SK-N-DZ (cell line): Measurements from ENCODE around the gene ODR4.
"Not testable (repeated sequence)": the region's sequence is repeated elsewhere in the genome, so short reads cannot be mapped to it uniquely, and the experiment has no call there.

Experiments
- DNase-seq: peaks from one replicate; pipeline ENCODE4 v3.0.0-alpha.2; 2015; ENCODE audit warnings: low spot score

Gene ODR4

DNA sequence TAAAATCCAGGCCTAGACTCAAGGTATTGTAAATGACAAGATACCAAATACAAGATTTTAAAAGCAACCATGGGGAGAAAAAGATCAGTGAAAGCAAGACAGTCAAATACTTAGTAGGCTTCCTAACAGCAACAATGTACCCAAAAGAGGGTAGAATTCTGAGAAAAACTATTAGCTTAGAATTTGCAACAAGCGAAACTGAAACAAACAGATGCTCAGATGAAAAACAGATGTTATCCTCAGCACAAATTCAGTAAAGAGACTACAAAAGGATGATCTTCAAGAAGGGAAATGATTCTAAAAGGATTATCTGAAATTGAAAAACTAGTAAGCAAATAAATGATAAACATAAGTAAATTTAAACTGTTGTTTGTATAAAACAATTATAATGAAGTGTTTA, 45.3 kb downstream of the ODR4 start:
- no peak for DNase-seq

DNA sequence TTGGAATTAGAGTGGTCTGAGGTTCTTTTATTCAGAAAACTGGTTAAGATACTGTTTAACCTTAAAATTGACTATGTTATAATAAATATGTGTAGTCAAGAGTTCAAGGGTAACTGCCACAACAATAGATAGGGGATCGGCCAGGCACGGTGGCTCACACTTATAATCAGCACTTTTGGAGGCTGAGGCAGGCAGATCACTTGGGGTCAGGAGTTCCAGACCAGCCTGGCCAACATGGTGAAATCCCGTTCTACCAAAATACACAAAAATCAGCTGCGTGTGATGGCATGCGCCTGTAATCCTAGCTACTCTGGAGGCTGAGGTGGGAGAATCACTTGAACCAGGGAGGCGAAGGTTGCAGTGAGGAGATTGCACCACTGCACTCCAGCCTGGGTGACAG, 45.8 kb downstream of the ODR4 start:
- no peak for DNase-seq

DNA sequence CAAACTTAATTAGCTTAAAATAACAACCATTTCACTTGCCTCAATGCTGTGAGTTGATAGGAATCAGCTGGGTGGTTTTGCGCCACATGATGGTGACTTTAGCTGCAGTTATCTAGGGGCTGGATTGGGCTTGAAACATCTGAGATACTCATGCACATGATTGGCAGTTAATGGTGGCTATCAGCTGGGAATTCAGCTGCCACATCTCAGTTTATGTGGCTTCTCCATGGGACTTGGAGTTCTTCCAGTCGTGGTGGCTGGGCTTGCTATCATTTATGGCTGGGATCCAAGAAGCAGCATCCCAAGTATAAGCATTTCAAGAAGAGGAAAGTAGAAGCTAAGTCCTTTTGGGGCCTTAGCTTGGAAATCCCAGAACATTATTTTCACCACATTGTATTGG, 48.9 kb downstream of the ODR4 start:
- no peak for DNase-seq

DNA sequence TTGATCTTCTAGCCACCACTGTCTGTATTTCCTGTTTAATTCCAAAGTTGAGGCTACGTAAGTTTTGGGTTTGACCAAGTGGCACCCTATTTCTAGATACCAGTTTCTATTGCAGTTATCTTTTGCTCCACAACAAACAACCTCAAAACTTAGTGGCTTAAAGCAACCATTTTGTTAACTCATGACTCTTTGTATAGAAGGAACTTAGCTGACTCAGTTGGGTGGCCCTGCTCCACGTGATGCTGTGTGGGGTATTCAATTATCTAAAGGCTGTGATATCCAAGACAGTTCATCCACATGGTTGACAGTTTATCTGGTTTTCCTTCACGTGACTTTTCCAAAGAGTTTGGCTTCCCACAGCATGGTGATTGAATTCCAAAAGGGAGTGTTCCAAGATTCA, 50.5 kb downstream of the ODR4 start:
- no peak for DNase-seq

DNA sequence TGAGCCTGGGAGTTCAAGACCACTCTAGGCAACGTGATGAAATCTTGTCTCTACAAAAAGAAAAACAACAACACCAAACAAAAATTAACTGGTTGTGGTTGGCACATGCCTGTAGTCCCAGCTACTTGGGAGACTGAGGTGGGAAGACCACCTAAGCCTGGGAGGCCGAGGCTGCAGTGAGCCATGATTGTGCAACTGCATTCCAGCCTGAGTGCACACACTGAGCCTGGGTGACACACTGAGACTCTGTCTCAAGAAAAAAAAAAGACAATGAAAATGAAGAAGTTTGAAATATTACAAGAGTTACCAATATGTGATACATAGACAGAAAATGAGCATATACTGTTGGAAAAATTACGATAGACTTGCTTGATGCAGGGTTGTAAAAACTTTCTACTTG, 53.4 kb downstream of the ODR4 start:
- no peak for DNase-seq

DNA sequence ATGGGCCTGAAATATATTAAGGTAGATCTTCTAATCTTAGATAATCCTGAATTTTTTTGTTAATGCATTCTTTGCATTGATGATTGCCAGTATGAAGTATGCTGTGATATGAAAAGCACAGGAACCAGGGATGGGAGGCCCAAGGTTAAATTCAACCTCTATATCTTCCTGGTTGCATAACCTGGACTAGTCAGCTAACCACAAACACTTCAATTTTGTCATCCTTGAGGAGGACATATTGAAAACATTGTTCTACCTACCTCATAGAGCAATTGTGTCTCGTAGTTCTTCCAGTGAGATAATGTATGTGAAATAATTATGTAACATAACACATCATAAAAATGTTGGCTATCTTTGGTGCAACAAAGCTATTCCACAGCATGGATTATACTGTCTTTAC, 59.7 kb downstream of the ODR4 start:
- DNase-seq: no peak

DNA sequence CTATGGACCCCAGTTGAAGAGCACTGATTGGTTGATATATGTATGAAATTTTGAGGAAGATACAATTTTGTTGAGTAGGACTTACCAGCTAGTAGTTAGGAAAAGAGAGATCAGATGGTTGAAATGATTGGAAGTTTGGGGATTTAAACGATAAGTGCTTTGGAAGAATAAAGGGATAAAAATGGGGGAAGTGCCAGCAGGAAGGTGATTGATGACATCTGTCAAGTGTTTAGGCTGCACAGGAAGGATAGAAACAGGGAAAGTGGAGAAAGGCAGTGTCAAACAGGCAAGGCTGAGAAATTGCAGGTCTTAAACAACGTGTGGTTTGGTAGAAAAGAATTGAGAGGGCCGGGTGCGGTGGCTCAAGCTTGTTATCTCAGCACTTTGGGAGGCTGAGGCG, 62.9 kb downstream of the ODR4 start:
- DNase-seq: no peak

DNA sequence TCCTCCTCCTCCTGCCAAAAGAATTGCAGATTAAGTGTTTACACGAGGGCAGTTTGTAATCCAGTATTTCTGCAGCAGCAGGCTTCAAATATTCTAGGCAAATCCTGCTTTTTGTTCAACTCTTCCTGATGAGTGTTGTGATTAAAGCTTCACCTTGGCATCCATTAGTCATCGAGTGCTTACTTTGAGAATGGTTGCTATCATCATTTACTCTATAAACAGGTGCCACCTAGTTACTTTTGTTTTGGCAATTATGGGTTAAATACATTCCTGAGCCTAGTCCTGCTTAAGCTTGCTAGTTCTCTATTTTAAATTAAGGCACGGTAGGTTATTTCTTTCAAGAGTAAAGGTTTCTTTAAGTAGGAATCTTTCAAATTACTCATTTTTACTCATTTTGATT, 64.9 kb downstream of the ODR4 start:
- no peak for DNase-seq

DNA sequence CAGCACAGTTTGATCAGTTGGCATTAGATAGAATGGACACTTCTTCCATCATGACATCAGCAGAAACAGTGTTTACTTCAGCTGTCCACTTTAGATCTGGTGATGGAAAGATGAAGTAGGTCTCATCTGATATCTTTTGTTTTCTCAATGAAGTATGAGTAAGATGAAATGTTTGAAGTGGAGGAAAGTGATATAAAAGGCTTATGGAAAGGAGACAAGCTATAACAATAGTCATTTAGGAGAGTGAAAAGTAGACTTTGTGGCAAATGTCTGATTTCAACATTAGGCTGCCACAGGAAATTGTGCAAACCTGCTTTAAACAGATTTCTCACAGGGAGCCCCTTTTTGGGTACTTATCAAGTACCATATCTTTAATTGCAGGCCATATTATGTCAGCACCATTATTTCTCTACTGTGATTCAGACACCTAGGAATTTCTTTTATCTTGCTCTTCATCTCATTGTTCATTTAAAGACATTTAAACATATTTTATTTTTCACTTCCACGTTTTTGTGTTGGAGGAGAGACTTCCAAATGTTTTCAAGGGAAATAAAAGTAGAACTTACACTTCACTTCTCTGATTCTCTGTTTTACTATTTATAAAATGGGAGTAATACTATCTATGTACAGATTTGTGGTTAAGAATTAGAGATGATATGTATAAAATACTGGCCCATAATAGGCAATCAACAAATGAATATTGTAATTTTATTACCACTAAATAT, 67.2 kb downstream of the ODR4 start:
- no peak for DNase-seq

DNA sequence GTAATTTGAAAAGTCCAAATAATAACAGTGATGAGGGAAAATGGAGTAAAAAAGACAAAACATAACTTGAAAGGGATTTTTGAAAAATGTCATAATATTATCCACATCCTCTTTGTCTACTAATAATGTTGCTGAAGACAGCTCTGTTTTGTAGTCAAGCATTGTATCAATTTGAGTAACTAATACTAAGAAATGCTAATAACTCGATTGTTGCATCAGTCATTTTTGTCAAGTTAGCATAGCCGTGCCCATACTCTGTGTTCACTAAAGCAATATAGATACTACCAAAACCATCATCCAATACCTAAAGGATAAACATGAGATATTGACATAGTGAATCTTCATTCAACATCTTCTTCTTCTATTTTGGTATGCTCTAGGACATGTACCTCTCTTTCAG, 68.0 kb downstream of the ODR4 start:
- DNase-seq: no peak

DNA sequence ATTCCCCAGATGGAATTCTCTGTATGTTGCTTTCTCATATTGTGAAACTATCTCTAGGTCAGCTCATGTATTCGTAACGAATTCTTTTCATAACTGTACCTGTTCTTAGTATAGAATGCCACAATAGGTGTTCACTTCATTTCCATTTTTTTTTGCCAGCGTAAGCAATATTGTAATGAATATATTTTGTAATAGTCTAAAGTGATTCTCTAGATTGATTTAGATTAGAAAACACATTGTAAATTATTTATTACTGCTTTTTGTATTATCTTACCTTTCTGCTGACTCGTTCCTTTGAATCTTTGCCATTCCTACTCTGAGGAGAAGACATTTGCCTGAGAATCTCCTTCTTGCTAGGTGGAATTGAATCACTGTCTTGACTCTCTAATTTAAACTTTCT, 70.5 kb downstream of the ODR4 start:
- no peak for DNase-seq

DNA sequence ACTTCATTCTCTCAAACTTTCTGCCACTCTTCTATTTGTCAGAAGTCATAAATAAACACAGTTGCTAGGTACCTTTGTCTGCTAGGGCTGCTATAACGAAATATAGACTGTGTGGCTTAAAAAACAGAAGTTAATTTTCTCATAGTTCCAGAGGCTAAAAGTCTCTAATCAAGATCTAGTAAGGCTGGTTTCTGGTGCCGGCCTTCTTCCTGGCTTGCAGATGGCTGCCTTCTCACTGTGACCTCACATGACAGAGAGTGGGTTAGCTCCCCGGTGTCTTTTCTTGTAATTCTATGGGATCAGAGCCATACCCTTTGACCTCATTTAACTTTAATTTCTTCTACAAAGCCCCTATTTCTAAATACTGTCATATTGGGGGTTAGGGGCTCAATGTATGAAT, 79.3 kb downstream of the ODR4 start:
- DNase-seq: peak; percentile 3

DNA sequence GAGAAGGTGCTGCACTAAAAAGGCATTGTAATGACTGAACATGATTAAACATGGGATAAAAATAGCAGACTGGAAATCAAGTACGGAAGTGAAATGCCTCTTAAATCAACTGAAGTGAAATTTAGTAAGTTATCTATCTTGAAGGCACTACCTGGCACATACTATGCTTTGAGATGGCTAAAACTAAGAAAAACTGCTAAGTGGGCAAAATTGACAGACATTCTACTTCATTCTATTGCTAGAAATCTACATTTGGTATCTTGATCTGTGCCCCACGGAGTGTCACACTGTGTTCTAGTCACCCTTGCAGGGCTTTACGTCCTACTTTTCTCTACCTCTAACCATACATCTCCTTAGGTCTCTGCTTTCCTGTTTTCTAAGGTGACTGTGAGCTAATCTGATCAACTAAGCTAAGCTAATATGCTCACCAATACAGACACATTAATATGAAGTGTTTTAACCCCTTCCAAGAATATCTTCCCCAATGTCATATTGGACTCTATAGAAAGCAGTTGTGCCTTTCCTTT, 81.2 kb downstream of the ODR4 start:
- no peak for DNase-seq

DNA sequence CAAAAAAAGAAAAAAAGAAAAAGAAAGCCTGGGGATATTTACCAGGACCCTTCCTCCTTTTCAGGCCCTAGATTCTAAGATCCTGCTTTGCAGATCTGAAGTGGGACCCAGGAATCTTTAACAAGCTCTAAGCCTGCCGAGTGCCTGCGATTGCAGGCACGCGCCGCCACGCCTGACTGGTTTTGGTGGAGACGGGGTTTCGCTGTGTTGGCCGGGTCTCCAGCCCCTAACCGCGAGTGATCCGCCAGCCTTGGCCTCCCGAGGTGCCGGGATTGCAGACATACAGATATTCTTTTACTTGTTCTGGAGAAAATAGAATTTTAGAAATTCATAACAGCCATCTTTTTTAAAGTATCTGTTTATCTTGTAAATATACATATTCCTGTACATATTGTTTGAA, 83.5 kb downstream of the ODR4 start:
- not testable (repeated sequence) for DNase-seq

DNA sequence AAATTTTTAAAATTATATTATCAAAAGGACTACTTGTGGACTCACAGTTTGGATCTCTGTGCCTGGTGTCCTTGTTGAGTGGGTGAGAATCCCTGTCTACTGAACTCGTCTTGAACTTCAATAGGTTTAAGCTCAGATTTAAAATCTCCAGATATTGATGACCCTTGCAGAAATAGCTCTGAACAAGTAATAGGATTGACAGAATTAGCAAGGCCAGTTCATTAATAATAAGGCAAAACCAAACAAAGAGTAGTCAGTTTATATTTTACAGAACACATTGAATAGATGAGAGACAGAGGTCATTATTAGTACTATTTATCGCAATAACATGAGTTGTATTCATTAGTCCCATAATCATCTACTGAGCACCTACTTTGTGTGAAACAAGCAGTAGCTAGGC, 85.4 kb downstream of the ODR4 start, which contains the start of gene PDC:
PDC (minus strand) TSS at position 101 of the 400 bp plus-strand sequence. CDS start 11,655 bp downstream, outside the sequence.
- no peak for DNase-seq

DNA sequence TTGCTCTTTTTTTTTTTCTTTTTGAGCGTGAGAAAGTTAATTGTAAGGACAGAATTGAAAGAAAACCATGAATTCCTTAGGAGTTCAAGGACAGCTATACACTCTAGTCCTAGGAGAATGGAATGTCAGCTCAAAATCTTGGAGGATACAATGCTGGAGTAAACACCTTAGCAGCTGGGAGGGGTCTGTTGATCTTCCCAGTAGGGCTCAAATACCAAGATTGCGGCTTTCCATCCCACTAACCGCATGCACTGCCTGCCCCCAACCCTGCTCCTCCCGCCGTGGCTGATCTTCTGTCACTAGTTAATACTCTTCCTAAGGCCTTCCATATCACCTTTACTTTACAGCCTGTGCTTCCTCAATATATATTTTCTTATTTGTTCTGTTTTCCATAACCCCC, 87.9 kb downstream of the ODR4 start:
- DNase-seq: no peak

DNA sequence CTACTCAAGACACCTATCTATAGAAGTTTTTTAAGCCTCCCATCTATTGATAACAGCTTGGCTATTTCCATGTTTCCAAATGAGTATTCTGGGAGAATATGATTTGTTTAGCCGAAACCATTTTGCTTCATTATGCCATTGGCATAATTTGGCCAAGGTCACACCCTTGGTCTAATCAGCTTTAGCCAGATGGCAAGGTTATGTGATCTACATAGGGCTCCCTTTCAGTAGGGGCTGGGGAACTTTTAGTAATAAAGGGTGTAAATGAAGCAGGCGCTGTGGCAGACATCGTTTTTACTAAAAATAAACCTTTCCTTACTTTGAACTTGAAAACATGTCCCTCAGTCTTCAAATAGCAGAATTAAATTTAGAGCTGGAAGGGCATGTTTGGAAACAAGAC, 88.3 kb downstream of the ODR4 start:
- DNase-seq: no peak

DNA sequence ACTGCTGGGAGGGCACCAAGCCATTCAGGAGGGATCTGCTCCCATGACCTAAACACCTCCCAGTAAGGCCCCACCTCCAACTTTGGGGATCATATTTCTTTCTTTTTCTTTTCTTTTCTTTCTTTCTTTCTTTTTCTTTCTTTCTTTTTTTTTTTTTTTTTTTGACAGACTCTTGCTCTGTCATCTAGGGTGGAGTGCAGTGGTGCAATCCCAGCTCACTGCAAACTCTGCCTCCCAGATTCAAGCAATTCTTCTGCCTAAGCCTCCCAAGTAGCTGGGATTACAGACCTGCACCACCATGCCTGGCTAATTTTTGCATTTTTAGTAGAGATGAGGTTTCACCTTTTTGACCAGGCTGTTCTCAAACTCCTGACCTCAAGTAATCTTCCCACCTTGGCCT, 89.9 kb downstream of the ODR4 start:
- DNase-seq: not testable (repeated sequence)

DNA sequence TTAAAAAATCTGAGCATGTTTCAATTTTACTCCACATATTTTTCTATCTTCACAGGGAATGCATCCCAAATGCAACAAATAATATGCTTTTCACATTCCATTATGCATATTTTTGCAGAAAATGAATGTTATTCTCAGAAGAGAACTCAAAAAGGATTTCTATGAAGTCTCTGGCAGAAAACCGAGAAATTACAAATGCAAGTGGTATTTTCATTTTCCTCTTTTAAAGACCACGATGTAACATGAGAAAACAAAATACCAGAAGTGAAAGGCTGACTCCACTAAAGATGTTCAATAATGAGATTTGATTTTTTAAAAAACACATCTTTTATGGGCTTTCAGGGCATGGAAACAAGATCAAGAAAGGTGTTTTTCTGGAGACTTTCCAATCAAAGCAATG, 90.3 kb downstream of the ODR4 start:
- no peak for DNase-seq
